SK-N-MC (cell line): ENCODE results near the gene VSX2.

Experiments used
- DNase-seq: peaks from one replicate; pipeline ENCODE4 v3.0.0-alpha.2; 2011; ENCODE audit warnings: low read depth, low spot score
- H3K27ac ChIP-seq: fragments of 200-600 bp; sonication (generic); 2 replicates; pipeline ENCODE4 v1.5.1; 2016; ENCODE audit warnings: mixed run types
- H3K36me3 ChIP-seq: fragments of 200-600 bp; sonication (generic); 2 replicates; pipeline ENCODE4 v1.6.1; 2017; ENCODE audit warnings: antibody characterized with exemption, low read length, mixed read lengths; ENCODE audit not compliant: insufficient read depth
- H3K4me3 ChIP-seq: fragments of 200-600 bp; sonication (generic); 2 replicates; pipeline ENCODE4 v1.5.1; 2016
- H3K9ac ChIP-seq: fragments of 200-600 bp; sonication (generic); 2 replicates; pipeline ENCODE4 v1.8.0; 2017; ENCODE audit warnings: mixed run types, mixed read lengths; ENCODE audit not compliant: insufficient read length
- H3K9me3 ChIP-seq: fragments of 200-600 bp; sonication (generic); 2 replicates; pipeline ENCODE4 v1.6.1; 2017; ENCODE audit warnings: low read depth, mild to moderate bottlenecking, antibody characterized with exemption, low read length, moderate library complexity, mixed read lengths
- EZH2 ChIP-seq: fragments of 200-600 bp; sonication (generic); IDR thresholded peaks from one replicate; pipeline ENCODE4 v1.6.1; 2017; ENCODE audit warnings: antibody characterized with exemption
- FOXP2 ChIP-seq: optimal IDR thresholded peaks from 2 replicates; pipeline ENCODE3; 2011; ENCODE audit warnings: mild to moderate bottlenecking, moderate library complexity; ENCODE audit not compliant: insufficient read depth; ENCODE audit errors: extremely low read length, control extremely low read depth
- POLR2AphosphoS5 ChIP-seq: IDR thresholded peaks from 2 replicates; pipeline ENCODE4 v1.6.1; 2012; ENCODE audit warnings: mild to moderate bottlenecking, low read depth, low read length, borderline replicate concordance

VSX2 gene

GRCh38 chr14:74275241-74275841 lies 36.1 kb downstream of the VSX2 start:
- H3K27ac ChIP-seq, result peak overlapping the region; percentile 90
- peak; percentile 86 for DNase-seq

GRCh38 chr14:74278080-74278479 lies 38.8 kb downstream of the VSX2 start:
- H3K4me3 ChIP-seq, result no peak overlapping the region
- TF ChIP-seq FOXP2 (no peak), EZH2 (no peak), POLR2AphosphoS5 (no peak)

More at GRCh38 chr14:74275241-74275841, 36.1 kb downstream of the VSX2 start:
- TF ChIP-seq FOXP2 (no peak), EZH2 (no peak), POLR2AphosphoS5 (0 out of 2 replicates have a peak, but pooled peaks have one; percentile 23)
- Histone ChIP-seq H3K4me3 (peak overlapping the region; percentile 66), H3K9ac (peak overlapping the region; percentile 21), H3K9me3 (no peaks in the 10 kb centered on the region), H3K36me3 (no peaks in the 10 kb centered on the region)

GRCh38 chr14:74281069-74281468 lies 41.8 kb downstream of the VSX2 start:
- no peak overlapping the region for H3K27ac ChIP-seq
- H3K9me3 ChIP-seq, result no peaks in the 10 kb centered on the region
- H3K4me3 ChIP-seq, result no peak overlapping the region
- TF ChIP-seq EZH2 (no peak), FOXP2 (no peak), POLR2AphosphoS5 (no peak)
- peaks cover 2% of the 10 kb centered on the region; the same call in 1 of the 2 replicates for H3K36me3 ChIP-seq
- H3K9ac ChIP-seq, result no peak overlapping the region
- DNase-seq, result no peak

More at GRCh38 chr14:74278080-74278479, 38.8 kb downstream of the VSX2 start:
- Histone ChIP-seq H3K9me3 (no peaks in the 10 kb centered on the region), H3K9ac (no peak overlapping the region), H3K36me3 (no peaks in the 10 kb centered on the region), H3K27ac (no peak overlapping the region)
- no peak for DNase-seq

GRCh38 chr14:74286736-74287135 lies 47.5 kb downstream of the VSX2 start:
- H3K27ac ChIP-seq, result no peak overlapping the region
- no peak overlapping the region for H3K4me3 ChIP-seq
- no peaks in the 10 kb centered on the region for H3K9me3 ChIP-seq
- TF ChIP-seq EZH2 (no peak), FOXP2 (no peak), POLR2AphosphoS5 (no peak)
- H3K9ac ChIP-seq, result no peak overlapping the region
- DNase-seq, result no peak
- peaks cover 11% of the 10 kb centered on the region; the same call in 1 of the 2 replicates for H3K36me3 ChIP-seq

- TF ChIP-seq POLR2AphosphoS5, result no peak
- no peak overlapping the region for H3K9ac ChIP-seq
- no peak overlapping the region for H3K27ac ChIP-seq
- peaks cover 11% of the 10 kb centered on the region; the same call in 1 of the 2 replicates for H3K36me3 ChIP-seq
- DNase-seq, result no peak
- no peaks in the 10 kb centered on the region for H3K9me3 ChIP-seq
- H3K4me3 ChIP-seq, result no peak overlapping the region
These were observed 50.6 kb downstream of the VSX2 start for GRCh38 chr14:74289801-74290200.

- Histone ChIP-seq H3K4me3 (no peak overlapping the region), H3K27ac (no peak overlapping the region), H3K36me3 (peaks cover 11% of the 10 kb centered on the region; the same call in 1 of the 2 replicates), H3K9ac (no peak overlapping the region), H3K9me3 (no peaks in the 10 kb centered on the region)
- TF ChIP-seq EZH2 (no peak), FOXP2 (no peak), POLR2AphosphoS5 (no peak)
- DNase-seq, result no peak
These were observed 51.2 kb downstream of the VSX2 start for GRCh38 chr14:74290415-74290814.

- H3K36me3 ChIP-seq, result peaks cover 5% of the 10 kb centered on the region; the same call in 1 of the 2 replicates
- no peaks in the 10 kb centered on the region for H3K9me3 ChIP-seq
- H3K4me3 ChIP-seq, result no peak overlapping the region
- DNase-seq, result no peak
- H3K9ac ChIP-seq, result no peak overlapping the region
- TF ChIP-seq FOXP2 (no peak), POLR2AphosphoS5 (no peak), EZH2 (no peak)
- no peak overlapping the region for H3K27ac ChIP-seq
These were observed 52.8 kb downstream of the VSX2 start for GRCh38 chr14:74292061-74292460.

- Histone ChIP-seq H3K9ac (no peak overlapping the region), H3K4me3 (no peak overlapping the region), H3K36me3 (peaks cover 9% of the 10 kb centered on the region; the same call in 1 of the 2 replicates), H3K9me3 (no peaks in the 10 kb centered on the region), H3K27ac (no peak overlapping the region)
- DNase-seq, result no peak
- TF ChIP-seq EZH2, result no peak
- no peak for TF ChIP-seq POLR2AphosphoS5
- TF ChIP-seq FOXP2, result no peak
These were observed 54.4 kb downstream of the VSX2 start for GRCh38 chr14:74293606-74294005.

GRCh38 chr14:74296037-74296467 lies 56.8 kb downstream of the VSX2 start:
- no peak for DNase-seq
- H3K36me3 ChIP-seq, result peaks cover 18% of the 10 kb centered on the region; the same call in 1 of the 2 replicates
- H3K4me3 ChIP-seq, result no peak overlapping the region
- no peak overlapping the region for H3K9ac ChIP-seq
- no peak overlapping the region for H3K27ac ChIP-seq
- TF ChIP-seq FOXP2 (no peak), POLR2AphosphoS5 (no peak), EZH2 (no peak)
- H3K9me3 ChIP-seq, result no peaks in the 10 kb centered on the region
